ENCODE data around the gene CSF3.
A peak's percentile ranks its signal among the peaks of the same experiment; 100 is the strongest.

CSF3 gene

DNA sequence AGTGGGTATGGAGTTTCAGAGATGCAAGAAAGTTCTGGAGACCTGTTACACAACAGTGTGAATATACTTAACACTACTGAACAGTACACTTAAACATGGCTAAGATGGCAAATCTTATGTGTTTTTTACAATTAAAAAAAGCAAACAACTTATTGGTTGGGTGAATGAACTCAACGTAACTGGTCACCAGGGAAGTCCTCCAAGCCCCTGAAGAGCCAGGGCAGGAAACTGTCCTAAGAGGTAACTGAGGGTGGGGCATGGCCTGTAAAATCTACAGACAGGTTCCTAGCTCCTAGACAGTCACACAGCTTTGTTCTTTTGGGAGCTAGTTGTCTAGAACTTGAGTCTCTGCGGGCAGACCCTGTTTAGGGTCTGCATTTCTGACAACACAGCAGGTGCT lies 10.3 kb downstream of the CSF3 start:
- no peak for DNase-seq

DNA sequence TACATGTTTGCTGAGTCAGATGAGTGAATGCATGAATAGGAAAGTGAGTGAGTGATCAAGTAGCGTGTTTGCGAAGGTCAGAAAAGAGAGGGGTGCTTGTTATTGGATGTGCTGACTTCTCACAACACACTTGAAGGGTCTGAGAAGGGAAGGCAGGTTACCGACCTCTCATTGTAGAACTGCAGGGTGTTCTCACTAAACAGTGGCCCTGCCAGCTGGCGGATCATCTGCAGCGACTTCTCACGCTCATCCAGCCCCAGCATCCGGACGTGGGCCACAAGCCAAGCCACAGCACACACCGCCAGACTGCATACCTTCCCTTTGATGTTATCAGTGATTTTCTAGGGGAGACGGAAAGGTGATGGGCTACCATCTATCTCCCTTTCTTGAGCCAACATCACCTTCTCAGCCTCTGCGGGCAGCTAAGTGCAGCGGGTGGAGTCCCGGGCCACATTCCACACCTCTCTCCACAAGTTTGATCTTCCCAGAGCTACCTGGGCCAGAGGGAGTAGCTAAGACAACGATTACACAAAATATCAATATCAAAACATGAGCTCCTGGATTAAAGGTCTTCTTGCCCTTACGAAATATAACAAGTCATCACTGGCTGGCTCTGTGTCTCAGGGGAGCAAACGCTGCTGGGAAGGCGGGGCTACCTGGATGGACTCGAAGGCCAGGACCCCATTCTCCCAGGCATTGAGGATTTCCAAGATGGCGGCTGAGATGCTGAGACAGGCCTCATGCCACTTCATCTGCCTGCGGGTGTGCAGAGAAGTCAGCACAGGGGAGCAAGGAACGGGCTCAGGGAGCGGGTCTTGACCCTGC lies 11.0 kb downstream of the CSF3 start:
- DNase-seq = no peak

DNA sequence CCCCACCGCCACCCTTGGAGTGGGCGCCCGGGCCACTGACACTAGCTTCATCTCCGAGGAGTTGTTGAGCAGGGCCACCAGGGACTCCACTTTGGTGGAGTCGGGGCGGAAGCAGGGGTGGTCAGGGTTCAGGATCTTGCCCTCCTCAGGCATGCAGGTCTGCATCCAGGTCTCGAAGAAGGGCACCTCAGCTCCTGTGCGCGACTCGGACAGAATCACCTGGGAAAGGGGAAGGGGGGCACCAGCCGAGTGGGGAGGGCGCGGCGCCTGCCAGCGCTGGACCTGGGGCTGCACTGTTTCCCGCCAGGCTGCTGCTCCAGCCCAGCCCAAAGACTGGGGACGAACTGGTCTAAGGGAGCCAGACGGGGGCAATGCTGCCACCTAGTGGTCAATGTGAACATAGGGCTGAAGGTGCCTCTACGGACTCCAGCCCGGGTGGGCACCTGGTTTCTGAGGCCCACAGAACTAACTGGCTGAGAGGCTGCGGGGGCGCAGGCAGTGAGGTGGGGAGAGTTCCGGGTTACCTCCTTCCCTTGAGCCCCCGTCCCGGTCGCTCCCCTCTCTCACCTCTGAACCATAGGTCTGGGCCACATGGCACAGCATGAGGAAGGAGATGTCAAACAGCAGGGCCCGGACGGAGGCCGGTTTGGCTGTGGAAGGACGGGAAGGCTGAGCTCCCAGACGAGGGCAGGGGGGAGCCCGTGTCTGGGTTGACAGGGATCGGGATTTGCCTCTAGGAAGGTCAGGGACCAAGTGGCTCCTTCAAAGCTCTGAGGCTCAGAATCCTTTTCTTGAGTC lies 11.8 kb downstream of the CSF3 start:
- peak; percentile 93 for DNase-seq

DNA sequence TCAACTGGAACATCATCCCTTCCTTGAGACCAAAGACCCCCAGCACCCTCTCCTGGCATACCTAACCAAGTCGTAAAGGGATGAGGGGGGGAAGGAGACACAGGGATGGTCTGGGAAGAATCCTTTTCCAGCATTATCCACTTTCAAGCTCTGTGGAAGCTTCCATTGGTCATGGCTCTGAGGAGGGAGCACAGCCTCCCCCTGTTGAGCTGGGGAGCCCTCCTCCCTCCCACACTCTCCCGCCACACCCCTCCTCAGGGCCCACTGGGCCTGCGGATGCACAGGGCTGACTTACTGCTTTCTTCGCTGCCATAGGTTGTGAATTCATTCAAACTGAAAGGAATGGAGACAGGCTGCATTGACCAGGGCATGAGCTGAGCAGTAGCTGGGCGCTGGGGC lies 12.4 kb downstream of the CSF3 start:
- DNase-seq = no peak

DNA sequence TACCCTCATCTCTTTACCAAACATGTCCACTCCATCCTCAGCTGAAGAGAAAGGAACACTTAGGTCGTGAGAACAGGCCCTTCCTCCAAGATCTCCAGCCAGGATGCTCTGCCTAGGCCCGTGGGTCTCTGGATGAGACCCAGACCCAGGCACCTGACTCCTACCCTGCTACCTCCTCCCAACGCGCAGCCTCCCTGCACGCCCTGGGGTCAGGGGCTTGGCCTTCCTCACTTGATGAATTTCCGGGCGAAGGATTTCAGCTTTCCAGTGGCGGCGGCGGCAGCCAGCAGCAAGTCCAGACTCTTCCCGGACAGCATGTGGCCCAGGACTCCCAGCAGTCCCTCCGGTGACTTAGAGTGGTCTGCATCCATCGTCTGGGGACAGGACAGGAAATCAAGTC lies 13.4 kb downstream of the CSF3 start:
- DNase-seq = no peak

DNA sequence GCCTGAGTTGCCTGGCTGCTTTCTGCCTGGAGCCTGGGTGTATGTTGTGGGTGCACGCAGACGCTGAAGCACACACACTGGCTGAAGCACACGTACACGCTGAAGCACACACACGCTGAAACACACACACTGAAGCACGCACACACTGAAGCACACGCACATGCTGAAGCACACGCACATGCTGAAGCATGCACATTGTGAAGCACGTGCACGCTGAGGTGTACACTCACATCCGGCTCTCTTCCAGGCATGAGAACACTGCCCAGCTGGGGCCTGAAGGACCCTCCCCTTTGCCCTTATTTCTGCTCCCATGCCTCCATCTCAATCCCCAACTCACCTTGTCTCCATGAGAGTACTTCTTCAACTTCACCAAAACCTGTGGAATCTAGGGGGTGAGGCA lies 16.5 kb downstream of the CSF3 start:
- DNase-seq = no peak

DNA sequence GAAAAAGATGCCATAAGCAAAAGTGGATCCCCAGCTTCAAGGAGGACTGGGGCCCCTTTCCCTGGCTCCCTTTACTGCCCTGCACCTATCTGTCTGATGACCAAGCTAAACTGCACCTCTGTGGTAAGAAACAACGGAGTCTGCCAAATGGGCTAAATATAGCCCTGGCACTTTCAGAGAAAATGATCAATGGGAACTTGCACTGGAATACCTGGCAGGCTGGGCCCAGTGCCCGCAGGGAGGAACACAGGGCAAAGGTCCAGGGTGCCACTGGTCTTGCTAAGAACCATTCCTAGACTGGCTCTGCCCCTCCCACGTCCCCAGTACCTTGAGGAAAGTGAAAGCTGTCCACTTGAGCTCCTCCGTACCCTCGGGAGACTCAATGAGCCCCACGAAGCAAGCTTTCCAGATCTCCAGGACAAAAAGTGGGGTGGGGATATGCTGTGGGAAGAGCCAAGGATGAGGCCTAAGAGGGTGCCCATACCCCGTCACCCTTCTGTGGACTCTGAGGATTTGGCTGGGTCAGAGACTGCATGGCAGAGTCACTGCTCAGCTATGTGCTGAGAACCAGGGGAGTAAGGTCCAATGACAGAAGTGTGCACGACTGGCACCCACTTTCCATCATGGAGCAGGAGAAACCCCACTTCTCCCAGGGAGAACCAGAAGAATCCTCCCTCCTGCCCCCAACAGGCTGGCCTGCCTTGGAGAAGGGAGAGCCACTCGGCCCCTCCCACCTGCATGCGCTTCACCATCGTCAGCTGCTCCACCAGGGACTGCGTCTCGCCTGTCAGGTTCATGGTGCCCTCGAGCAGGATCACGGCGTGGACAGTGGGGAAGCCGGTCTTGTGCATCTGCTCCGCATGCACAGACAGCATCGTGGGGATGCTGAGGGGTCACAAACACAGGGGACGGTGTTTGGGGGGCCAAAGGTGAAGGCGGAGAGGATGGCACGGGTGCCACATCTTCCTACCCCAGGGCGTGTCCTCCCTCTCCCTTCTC lies 17.4 kb downstream of the CSF3 start:
- no peak for DNase-seq

DNA sequence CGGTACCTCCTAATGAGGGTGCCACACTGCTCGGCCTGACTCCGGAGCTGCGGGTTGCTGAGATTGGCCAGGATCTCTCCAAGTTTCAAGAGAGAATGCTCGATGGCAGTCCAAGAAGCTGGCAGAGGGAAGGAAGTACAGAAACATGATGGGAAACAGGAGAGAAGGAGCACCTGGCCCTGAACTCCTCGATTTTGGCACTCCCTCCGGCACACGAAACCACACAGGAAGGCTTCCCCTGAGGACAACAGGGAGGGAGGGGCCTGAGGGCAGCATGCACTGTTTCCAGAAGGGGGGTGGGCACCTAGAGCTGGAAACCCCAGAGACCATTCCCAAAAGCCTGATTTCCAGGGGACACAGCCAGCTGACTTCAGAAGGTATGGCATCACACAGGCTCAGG lies 18.1 kb downstream of the CSF3 start:
- DNase-seq = no peak

DNA sequence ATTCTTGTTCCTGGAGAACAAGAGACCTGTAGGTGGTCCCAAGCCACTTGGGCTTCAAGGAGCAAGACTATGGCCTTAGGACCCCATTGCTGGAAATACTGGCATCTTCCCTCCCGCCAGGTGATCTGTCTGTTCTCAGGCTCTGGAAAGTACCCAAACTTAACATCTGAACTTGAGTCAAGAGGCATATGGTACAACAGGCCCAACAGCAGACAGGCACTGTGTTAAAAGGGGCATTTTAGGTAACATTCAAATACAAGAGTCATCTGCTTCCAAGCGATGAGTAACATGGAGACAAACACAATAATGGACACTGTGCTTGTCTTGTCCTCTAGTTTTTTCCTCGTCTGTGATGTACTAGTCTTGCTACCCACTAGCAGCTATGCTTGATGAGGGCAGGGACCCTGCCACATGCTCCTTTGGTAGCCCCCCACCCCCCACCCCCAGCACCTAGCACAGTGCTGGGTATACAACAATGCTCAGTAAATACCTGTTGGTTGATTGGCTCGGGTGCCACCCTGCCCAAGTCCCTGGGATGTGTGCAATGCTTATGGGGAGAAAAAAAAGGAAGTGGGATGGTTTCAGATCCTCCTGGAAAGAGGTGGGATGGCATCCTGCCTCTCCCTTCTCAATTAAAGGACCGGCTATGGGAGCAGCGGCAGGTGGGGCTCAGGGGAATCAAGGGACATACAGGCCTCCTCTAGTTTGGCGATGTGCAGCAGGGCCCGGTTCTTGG lies 19.4 kb downstream of the CSF3 start:
- no peak for DNase-seq

DNA sequence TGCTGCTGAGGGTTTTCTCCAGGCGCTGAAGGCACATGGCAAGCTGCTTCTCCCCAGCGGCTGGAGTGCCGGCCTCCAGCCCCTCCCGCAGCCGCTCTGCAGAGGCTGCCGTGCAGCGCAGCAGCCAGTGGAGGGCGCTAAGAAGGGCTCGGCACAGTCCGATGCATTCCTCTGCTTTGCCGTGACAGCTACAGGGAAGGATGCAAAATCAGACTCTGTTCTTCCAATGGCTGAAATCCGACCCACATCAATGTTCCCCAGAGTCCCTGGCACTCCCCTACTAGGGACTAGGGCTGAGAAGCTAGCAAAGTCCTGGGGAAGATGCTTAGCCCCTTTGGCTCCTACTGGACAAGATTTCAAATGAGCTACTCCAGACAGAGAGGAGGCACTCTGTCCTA lies 19.9 kb downstream of the CSF3 start:
- DNase-seq = peak; percentile 66

DNA sequence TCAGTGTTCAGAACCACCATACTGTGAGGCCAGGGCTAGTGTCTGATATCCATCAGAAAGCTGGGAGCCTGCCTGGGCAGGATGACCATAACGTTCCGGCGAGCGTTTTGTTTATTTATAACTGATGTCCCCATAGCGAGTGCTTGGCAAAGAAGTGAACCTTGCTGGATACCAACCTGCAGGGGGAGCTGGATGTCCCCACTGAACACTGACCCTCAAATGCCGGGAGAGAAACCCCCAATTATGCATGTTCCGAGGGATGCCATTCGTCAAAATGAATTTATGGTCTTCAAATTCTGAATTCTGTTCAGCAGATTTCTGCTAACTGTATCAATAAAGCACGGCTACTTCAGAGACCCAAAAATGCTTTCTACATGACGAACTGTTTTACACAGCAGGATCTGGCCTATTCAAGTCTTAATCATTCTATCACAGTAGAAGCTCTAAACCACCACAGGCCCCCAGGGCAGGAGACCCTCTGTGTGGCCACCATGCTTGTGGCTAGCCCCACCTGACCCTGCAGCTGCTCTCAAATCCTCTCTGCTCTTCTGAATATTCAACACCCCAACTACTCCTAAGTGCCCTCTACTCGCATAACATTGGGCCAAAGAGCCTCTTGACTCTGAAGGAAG lies 23.8 kb downstream of the CSF3 start:
- peak; percentile 49 for DNase-seq

DNA sequence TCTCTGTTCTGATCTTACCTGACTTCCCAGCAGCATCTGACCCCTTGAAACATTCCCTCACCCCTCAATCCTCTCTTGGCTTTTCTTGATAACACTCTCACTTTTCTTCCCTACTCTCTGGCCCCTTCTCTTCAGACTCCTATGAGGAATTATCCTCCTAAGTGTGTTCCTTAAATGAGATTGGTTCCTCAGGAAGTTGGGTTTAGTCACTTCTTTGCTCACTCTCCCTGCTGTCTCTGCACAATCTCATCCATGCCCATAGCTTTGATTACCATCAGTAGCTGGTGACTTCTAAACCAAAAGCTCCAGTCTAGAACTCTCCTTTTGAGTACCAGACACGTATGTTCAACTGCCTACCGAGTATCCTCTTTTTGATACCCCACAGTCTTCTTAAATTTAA lies 26.0 kb downstream of the CSF3 start:
- DNase-seq = no peak

DNA sequence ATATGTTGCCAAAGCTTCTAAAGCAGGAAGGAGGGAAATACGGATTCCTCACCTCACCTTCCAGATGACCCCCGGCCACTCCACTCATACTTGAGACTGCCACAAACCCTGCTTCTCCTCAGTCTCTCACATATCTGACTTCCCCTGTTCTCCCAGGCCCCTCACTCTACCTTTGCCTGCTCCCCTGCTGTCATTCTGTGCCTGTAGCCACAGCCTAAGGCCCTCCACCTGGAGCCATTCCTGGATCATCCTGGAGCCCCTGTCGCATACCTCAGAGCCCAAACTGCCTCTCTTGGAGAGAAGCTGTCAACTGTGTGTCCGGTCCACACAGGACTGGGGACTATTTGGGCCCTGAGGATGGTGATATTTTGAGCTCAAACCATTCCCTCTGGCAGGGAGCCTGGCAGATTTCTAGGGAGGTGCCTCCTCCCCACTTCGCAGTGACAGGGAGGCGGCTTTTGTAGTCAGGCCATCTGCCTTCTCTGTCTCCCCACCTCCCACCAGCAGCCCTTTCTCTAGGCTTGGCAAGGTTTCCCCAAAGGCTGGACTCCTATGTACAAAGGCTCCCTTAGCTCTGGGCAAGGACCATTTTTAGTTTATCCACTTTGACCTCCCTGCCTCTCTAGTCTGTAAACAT lies 41.3 kb downstream of the CSF3 start:
- DNase-seq = peak; percentile 43

DNA sequence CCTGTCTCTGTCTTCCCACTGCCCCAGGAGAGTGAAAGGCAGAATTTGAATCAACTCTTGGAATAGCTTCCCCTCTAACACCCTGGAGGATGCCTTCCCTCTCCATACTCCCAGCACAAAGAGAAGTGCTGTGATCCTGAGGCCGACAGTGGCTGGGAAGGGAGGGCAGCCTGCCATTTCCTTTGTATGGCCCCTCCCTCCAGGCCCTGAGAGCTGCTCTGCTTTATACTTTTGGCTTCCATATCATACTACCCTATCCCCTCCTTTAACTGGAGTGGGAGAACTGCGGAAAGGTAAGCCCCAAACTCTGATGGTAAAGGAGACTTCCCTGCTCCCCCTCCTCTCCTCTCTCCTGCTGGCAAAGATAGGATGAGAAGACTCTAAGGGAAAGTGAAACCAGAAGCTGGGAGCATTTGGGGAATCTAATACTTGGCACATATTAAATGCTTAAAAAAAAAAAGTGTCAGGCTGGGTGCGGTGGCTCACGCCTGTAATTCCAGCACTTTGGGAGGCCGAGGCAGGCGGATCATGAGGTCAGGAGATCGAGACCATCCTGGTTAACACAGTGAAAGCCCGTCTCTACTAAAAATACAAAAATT lies 43.0 kb downstream of the CSF3 start:
- DNase-seq = no peak

DNA sequence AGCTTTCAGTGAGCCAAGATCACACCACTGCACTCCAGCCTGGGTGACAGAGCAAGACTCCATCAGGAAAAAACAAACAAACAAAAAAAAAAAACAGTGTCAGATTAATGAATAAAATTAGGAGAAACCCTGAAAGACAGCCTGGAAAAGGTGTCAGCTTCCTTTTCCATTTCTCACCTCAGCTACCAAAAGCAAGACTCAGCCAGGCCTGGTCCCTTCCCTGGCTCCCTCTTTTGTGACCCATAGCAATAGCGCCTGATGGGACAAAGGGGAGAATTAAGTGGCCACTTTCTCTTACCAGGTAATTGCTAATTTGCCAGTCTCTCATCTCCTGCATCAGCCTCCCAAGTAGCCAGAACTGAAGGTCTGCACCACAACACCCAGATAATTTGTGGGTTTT lies 43.6 kb downstream of the CSF3 start:
- DNase-seq = no peak

DNA sequence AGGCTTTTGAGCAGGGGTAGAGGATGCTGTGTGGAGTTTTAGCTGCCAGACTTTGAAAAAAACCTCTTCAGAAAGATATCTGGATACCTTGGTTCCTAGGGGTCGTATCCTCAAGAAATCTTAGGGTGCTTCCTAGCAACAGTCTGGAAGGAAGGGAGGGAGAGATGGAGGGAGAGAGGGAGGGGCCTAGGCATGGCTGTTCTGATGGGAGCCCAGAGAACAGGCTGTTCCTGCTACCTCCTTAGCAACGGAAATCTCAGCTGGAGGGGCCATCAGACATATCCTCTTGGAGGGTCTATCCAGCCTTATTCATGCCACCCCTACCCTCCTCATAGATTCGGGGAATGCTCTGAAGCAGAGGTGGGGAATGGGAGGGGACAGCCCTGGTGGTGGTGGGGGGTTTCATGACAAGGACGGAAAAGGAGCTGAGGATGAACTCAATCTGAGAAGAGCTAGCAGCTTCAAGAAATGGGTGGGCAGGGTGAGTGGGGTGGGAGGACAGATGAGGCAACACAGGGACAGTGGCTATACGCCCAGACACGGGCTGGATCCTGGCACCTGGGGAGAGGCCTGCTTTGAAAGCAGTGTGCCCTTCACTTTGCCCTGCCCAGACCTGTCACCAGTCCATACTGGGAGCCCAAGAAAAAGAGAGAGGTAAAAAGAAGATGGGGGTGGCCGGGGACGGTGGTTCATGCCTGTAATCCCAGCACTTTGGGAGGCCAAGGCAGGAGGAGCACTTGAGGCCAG lies 44.7 kb downstream of the CSF3 start:
- DNase-seq = no peak

DNA sequence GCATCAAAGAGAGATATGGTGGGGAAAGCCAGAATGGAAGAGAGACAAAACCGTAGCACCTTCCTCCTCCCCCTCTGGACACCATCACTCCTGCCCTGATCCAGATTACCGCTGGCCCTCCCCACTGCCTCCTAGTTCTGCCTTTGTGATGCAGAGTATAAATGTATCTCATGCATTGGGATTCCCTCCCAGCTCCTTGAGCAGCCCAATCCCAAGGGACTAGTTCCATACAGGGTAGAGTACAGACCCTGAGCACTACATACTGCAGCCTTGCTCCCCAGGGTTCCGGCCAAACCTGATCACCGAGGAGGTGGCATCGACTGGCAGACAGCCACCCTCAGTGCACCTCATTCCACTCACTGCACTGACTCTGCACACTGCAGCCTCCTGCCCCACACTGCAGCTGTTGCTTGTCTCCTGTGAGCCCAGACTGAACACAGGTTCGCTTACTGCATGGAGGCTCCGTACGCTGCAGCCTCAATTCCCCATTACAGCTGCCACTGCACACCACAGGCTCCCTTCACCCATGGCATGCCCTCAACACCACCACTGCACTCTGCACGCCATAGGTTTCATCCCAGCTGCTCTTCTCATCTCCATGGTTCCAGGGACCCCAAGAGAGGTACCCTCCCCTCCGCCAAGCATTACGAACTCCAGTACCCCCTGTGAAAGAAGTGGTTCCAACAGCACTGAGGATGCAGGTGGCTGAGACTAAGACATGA lies 45.8 kb downstream of the CSF3 start:
- peak; percentile 43 for DNase-seq

DNA sequence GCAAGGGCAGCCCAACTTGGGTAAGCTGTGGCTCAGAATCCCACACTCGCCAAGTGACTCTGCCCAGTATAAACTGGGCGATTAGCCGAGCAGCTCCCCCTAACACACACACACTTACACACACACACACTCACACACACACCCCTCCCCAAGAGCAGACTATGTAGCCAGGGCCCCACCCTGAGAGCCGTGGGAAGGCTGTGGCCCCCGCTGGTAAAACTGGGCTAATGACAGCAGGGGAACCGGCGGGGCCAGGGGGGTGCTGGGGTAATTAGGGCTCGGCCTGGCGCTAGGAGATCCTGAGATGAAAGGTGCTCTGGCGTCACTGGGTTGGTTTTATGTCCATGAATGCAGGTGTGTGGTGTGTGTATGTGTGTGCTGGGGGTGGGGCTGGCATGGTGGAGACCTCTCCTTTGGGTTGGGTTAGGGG lies 46.4 kb downstream of the CSF3 start:
- DNase-seq = no peak

All from NCI-H82 (cell line).